ENCODE results near the gene RGR. TPM values are rescaled to one million over a fixed set of nuclear protein-coding genes. Genes with fewer than 3 reads are reported as not detected.

Gene RGR
- total RNA-seq, 4 donors from 2014 or later: 0.08 TPM; not detected in 3

- intact Hi-C loops (cut with DNase I; ENCODE audit: low total_unique reads): no loop called here
- DNase-seq (ENCODE audit: low spot score in 2 of 2): no peak
- WGBS, 2 donors: 75 to 82% methylated on average over 4 of the region's 4 CpGs
- TF ChIP-seq CTCF (IDR thresholded peaks at IDR 0.05) (no peak), POLR2A (IDR thresholded peaks at IDR 0.05) (no peak)
- no peak overlapping the region for H3K4me3 ChIP-seq (ENCODE audit: low read depth, poor library complexity, severe bottlenecking)
These were observed 27.1 kb upstream of the RGR start for GRCh38 chr10:84217746-84218145.

DNA sequence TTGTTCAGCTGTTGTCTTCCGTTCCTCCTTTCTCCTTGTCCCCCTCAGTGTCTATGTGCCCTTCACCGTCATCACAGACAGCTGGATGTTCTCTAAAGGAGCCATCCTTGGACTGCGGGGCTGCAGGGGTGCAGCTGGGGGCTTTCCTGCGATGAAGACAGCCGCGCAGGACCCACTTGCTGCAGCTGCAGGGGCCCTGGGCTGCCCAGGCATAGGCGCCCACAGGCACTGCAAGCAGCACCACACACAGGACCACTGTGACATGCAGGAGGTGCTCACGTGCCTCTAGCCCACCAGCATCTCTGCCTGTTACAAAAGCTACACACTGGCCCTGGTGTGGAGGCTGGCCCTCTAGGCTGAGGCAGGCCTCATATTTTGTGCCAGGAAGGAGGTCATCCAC, 22.9 kb upstream of the RGR start:
- no peak overlapping the region for H3K4me3 ChIP-seq (ENCODE audit: low read depth, poor library complexity, severe bottlenecking)
- TF ChIP-seq POLR2A (IDR thresholded peaks at IDR 0.05) (no peak), CTCF (IDR thresholded peaks at IDR 0.05) (no peak)
- 86 to 94% methylated on average over 7 to 8 of the region's 8 CpGs for WGBS, 2 donors
- intact Hi-C loops (cut with DNase I; ENCODE audit: low total_unique reads): no loop called here
- no peak for DNase-seq (ENCODE audit: low spot score in 2 of 2)

- intact Hi-C loops (cut with DNase I; ENCODE audit: low total_unique reads): no loop called here
- 47% methylated on average over 6 of the region's 6 CpGs for WGBS, 2 donors
- no peak overlapping the region for H3K4me3 ChIP-seq (ENCODE audit: low read depth, poor library complexity, severe bottlenecking)
- TF ChIP-seq CTCF (IDR thresholded peaks at IDR 0.05): no peak
- no peak for TF ChIP-seq POLR2A (IDR thresholded peaks at IDR 0.05)
- DNase-seq (ENCODE audit: low spot score in 2 of 2): no peak
These were observed 20.3 kb upstream of the RGR start for GRCh38 chr10:84224411-84225028.

- no peak within 1 kb of the TSS for H3K4me3 ChIP-seq (ENCODE audit: low read depth, poor library complexity, severe bottlenecking)
- no peak for TF ChIP-seq POLR2A (IDR thresholded peaks at IDR 0.05)
- no peak for TF ChIP-seq CTCF (IDR thresholded peaks at IDR 0.05)
- intact Hi-C loops (cut with DNase I; ENCODE audit: low total_unique reads): no loop called here
- 53 to 71% methylated on average over 6 of the region's 6 CpGs for WGBS, 2 donors
- no peak for DNase-seq (ENCODE audit: low spot score in 2 of 2)
These were observed 19.3 kb upstream of the RGR start, which contains the start of gene LRIT2 for GRCh38 chr10:84225427-84226173. TSS of gene LRIT2 (minus strand) at chr10:84225544. CDS start at chr10:84225520, 24 bp downstream.

DNA sequence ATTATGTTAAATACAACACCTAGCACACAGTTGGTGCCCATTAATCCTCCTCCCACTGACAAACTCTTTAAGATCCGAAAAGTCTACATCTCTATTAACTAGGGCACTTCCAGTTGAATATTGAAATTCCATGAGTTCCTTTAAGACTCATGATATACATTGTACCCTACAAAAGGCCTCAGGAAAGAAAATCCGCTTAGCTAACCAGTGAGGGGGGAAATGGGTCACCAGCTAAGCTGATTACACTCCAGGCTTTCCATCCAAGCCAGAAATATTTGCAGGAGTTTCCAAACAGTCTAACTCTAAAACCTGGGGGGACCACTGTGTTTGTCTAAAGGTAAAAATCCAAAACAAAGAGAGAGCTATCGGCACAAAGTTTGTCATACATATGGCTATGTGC, 18.2 kb upstream of the RGR start:
- intact Hi-C loops (cut with DNase I; ENCODE audit: low total_unique reads): no loop called here
- no peak for TF ChIP-seq CTCF (IDR thresholded peaks at IDR 0.05)
- no peak for TF ChIP-seq POLR2A (IDR thresholded peaks at IDR 0.05)
- WGBS, 2 donors: 78 to 84% methylated on average over 3 of the region's 3 CpGs
- no peak for DNase-seq (ENCODE audit: low spot score in 2 of 2)
- no peak overlapping the region for H3K4me3 ChIP-seq (ENCODE audit: low read depth, poor library complexity, severe bottlenecking)
